DOHH2 (cell line): ENCODE measurements around the gene HEPACAM2.

Experiments used
- CTCF ChIP-seq: fragments of 200-600 bp; sonication (generic); IDR thresholded peaks from one replicate; pipeline ENCODE4 v1.5.1; 2014; ENCODE audit warnings: antibody characterized with exemption, mild to moderate bottlenecking, low read depth, low read length; ENCODE audit not compliant: poor library complexity, severe bottlenecking
- EZH2phosphoT487 ChIP-seq: fragments of 200-600 bp; sonication (generic); IDR thresholded peaks from 2 replicates; pipeline ENCODE4 v1.6.1; 2017; ENCODE audit warnings: borderline replicate concordance, mild to moderate bottlenecking, antibody characterized with exemption, low read length, moderate library complexity, mixed read lengths

- no peak for TF ChIP-seq CTCF
- TF ChIP-seq EZH2phosphoT487 = no peak
Measured at GRCh38 chr7:93185303-93186027, 40.8 kb downstream of the HEPACAM2 start.
